GOT3 (cell line): ENCODE data around the gene CDC37.
"Not testable (repeated sequence)": the region's sequence is repeated elsewhere in the genome, so short reads cannot be mapped to it uniquely, and the experiment has no call there.

ENCODE experiments used
- DNase-seq: peaks from one replicate; lab custom pipeline; 2025; ENCODE audit warnings: mixed read lengths; lab: John Stamatoyannopoulos, UW

Gene CDC37

GRCh38 chr19:10395003-10395402 lies 8.3 kb downstream of the CDC37 start:
- DNase-seq = no peak

- no peak for DNase-seq
These were observed 10.2 kb downstream of the CDC37 start for GRCh38 chr19:10393137-10393536.

- DNase-seq = no peak
These were observed 11.2 kb downstream of the CDC37 start for GRCh38 chr19:10392120-10392519.

GRCh38 chr19:10390652-10391286 lies 12.6 kb downstream of the CDC37 start:
- no peak for DNase-seq

GRCh38 chr19:10389863-10390262 lies 13.5 kb downstream of the CDC37 start:
- DNase-seq = no peak

- peak; percentile 54 for DNase-seq
These were observed 14.4 kb downstream of the CDC37 start for GRCh38 chr19:10388957-10389356.

- DNase-seq = no peak
These were observed 18.8 kb downstream of the CDC37 start for GRCh38 chr19:10384580-10384979.

- DNase-seq = not testable (repeated sequence)
These were observed 20.2 kb downstream of the CDC37 start for GRCh38 chr19:10383223-10383499.

- DNase-seq = peak; percentile 93
These were observed 22.8 kb downstream of the CDC37 start, which contains the start of gene TYK2 for GRCh38 chr19:10380313-10381102. TYK2 (minus strand) TSS chr19:10380572; CDS start chr19:10378406, 2,166 bp downstream.

- DNase-seq = no peak
These were observed 23.4 kb downstream of the CDC37 start for GRCh38 chr19:10379880-10380312.

- DNase-seq = no peak
These were observed 25.2 kb downstream of the CDC37 start for GRCh38 chr19:10378124-10378523.

- not testable (repeated sequence) for DNase-seq
These were observed 26.2 kb downstream of the CDC37 start for GRCh38 chr19:10377140-10377640.

- no peak for DNase-seq
These were observed 28.4 kb downstream of the CDC37 start for GRCh38 chr19:10374931-10375330.

- no peak for DNase-seq
These were observed 30.7 kb downstream of the CDC37 start for GRCh38 chr19:10372690-10373089.

GRCh38 chr19:10368101-10368803 lies 35.1 kb downstream of the CDC37 start:
- no peak for DNase-seq

- DNase-seq = not testable (repeated sequence)
These were observed 36.3 kb downstream of the CDC37 start for GRCh38 chr19:10366950-10367512.

GRCh38 chr19:10365518-10365917 lies 37.8 kb downstream of the CDC37 start:
- DNase-seq = no peak

GRCh38 chr19:10364644-10365043 lies 38.7 kb downstream of the CDC37 start:
- no peak for DNase-seq

- no peak for DNase-seq
These were observed 39.5 kb downstream of the CDC37 start for GRCh38 chr19:10363789-10364281.

GRCh38 chr19:10362259-10362658 lies 41.1 kb downstream of the CDC37 start:
- no peak for DNase-seq

GRCh38 chr19:10361569-10362011 lies 41.8 kb downstream of the CDC37 start:
- DNase-seq = no peak

GRCh38 chr19:10356431-10356830 lies 46.9 kb downstream of the CDC37 start:
- DNase-seq = no peak
